HG02870 (cell line): ENCODE results near the gene PNLDC1.
A peak's percentile ranks its signal among the peaks of the same experiment; 100 is the strongest.

Experiments used
- ATAC-seq: cut with Tn5 transposase; IDR thresholded peaks from one replicate; pipeline ENCODE4 v1.9.1; 2021; ENCODE audit warnings: mild to moderate bottlenecking, moderate library complexity; ENCODE audit not compliant: unreplicated experiment

PNLDC1 gene, protein sequence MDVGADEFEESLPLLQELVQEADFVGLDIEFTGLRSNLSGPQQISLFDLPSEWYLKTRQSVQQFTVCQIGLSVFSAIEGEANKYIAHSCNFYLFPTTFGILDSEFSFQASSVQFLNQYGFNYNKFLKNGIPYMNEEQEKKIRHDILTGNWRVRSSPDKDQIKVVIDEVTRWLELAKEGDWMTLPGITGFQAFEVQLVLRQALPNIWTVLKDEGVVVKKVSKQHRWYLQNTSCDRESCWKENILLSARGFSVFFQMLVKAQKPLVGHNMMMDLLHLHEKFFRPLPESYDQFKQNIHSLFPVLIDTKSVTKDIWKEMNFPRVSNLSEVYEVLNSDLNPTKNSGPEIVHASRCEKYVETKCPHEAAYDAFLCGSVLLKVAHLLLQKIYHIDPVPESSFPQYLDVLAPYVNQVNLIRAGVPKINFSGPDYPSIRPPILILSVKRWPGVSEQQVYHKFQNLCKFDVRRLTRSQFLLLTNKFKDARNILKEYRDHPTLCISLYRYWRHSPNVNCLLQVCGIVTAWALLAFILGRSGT

DNA sequence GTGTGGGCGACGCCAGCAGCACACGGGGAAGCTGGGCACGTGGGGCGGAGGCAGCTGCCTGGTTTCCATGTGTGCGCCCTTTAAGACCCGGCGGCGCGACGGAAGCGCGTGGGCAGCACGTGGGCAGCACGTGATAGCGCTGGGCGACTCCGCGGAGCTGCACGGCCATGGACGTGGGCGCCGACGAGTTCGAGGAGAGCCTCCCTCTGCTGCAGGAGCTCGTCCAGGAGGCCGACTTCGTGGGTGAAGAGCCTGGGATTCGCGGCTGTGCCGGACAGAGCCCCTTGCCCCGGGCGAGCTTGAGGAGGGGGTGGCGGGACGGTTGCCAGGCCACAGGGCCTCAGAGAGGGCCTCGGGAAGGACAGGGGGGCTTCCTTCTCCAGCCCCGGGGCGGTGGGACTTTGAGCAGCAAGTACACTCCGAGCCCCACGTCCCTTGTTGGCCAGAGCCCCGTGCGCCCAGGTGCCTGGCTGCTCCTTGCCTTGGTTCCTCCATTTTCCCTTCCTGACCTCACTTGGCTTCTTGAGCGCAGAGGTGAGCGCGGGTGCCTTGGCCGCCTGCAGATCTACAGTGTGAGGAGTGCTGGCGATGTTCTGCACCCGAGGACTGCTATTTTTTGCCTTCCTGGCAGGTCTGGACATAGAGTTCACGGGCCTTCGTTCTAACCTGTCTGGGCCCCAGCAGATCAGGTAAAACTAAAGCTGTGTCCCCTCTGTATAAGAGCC is at the start of gene PNLDC1:
PNLDC1 (plus strand) TSS at position 136 of the 725 bp plus-strand sequence; CDS start at position 168, 32 bp downstream.
- no peak for ATAC-seq

DNA sequence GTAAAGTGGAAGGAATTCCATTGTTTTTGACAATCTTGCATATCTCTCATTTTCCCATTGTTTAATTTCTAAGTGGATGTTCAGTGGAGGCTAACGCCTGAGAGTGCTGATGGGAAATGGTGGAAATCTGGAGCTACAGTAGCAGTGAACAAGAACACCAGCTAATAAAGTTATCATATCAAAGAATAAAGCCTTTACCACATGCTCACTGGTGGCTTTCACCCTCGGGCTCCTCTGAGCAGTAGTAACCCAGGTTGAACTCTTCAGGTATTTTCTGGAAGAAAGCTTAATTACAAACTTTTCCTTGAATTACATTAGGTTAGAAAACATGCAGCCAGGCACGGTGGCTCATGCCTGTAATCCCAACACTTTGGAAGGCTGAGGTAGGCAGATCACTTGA is 48.6 kb upstream of the PNLDC1 start:
- no peak for ATAC-seq

DNA sequence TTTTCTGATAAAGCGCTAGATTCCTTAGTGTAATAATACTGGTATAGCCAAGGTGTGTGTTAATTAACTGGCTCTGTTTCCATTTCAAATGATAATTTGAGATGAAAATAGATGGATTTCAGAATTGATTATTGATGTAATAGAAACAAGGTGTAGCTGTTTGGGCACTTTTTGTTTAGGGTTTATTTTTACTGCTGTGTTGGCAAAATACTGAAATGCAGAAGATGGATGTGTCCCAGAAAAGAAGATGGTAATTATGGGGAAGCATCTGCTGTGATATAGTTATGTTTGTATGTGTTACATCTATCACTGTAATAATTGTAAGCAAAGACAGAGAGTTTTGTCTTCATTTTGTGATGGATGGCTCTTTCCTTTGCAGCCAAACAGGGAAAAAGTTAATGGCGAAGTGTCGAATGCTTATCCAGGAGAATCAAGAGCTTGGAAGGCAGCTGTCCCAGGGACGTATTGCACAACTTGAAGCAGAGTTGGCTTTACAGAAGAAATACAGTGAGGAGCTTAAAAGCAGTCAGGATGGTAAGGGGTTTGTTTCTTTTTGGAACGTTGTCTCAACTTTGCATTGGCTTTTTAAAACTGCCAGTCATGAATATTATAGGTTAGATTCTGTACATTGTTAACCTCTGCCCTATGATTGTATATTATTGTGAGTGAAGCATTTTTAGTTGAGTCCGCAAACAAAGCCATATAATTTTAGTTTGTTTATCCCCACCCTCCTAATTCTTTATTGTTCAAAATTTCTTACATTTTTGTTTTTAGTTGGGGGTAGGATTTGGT is 46.8 kb upstream of the PNLDC1 start:
- no peak for ATAC-seq

DNA sequence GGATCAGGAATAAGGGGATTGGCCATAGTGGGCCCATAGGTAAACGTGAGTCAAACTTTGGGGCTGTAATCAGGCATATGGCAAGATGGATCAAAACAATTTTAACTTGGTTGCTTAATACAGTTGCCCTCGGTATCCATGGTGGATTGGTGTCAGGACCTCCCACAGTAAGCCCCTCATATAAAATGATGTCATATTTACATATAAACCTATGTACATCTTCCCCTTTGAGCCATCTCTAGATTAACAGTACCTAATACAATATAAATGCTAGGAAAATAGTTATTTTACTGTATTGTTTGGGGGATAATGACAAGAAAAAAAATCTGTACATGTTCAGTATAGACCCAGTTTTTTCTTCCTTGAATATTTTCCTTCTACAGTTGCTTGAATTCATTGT is 45.7 kb upstream of the PNLDC1 start:
- no peak for ATAC-seq

DNA sequence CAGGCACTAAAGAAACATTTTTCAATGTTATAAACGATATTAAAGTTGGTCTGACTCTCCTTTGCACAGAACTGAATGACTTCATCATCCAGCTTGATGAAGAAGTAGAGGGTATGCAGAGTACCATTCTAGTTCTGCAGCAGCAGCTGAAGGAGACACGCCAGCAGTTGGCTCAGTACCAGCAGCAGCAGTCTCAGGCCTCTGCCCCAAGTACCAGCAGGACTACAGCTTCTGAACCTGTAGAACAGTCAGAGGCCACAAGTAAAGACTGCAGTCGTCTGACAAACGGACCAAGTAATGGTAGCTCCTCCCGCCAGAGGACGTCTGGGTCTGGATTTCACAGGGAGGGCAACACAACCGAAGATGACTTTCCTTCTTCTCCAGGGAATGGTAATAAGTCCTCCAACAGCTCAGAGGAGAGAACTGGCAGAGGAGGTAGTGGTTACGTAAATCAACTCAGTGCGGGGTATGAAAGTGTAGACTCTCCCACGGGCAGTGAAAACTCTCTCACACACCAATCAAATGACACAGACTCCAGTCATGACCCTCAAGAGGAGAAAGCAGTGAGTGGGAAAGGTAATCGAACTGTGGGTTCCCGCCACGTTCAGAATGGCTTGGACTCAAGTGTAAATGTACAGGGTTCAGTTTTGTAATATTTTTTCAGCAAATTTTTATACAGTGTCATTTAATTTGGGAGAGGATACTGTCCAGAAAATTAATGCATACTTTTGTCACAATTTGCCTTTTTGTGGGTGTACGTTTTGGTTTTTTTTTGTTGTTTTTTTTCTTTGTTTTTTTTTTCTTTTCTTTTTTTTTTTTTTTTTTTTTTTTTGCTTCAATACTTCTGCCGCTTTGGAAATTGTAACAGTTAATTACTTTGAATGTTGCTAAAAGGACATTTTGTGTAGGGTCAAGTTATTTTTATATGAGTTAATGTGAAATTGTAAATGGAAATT is 44.8 kb upstream of the PNLDC1 start:
- no peak for ATAC-seq

DNA sequence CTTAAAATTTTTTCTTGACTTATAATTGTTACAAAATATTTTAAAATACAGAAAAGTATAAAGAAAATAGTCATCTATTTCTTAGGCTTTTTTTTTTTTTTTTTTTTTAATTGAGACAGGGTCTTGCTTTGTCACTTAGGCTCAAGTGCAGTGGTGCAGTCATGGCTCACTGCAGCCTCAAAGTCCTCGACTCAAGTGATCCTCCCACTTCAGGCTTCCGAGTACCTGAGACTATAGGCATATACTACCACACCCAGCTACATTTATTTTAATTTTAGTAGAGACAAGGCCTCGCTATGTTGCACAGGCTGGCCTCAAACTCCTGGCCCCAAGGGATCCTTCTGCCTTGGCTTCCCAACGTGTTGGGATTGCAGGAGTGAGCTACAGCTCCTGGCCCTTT is 43.6 kb upstream of the PNLDC1 start:
- ATAC-seq: no peak

DNA sequence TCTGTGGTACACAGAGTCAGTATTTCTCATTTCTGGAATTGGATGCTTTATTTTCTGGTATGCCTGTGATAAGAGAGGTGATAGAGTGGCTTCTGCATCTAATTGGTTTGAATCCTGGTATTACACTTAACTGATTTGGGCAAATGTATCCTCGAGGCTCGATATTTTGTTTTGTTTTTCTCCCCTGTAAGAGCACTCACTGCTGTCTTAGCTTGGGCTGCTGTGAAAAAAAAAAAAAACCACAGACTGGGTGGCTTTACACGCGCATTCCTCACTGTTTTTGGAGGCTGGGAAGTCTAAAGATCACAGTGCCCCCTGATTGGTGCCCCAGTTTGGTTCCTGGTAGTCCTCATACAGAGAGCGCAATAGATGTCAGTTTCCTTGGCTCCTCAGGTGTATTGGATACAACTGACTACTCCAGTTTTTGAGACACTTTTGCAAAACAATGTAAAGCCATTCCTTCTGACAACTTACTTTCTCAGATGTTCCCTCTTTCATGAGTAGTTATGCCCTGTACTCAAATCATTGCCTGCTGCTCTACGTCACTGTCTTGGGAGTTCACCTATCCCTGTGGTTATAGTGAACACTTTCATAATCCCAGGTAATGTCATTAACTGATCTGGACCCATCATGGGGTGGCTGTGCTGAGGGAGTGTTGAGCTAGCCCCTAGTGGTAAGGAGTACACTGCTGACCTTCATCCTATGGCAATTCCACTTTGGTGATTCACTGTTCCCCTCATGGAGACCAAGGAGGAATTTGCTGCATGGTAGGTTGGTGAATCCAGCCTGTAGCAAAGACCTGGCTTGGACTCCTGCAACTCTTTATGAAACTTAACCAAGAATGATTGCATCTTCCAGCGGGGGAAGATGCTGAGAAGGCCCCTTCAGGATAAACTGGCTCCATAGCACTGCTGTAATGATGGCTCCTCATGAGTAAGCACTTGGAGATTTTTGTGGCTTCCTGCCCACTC is 41.8 kb upstream of the PNLDC1 start:
- ATAC-seq: no peak

DNA sequence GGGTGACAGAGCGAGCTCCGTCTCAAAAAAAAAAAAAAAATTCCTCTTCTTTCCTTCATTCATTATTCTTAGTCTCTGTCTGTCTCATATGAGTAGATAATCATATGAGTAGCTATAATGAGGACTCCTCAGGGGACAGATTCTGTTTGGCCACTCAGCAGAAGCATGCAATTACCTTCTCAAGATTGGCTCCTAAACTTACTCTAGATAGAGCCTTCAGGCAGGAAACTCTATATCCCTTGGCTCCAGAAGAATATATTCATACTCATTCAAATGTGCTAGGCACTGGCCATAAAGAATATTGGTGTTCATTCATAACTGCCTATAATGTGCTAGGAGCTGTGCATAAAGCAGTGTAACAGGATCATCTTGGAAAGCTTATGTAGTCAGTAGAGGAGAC is 40.4 kb upstream of the PNLDC1 start:
- ATAC-seq: no peak

DNA sequence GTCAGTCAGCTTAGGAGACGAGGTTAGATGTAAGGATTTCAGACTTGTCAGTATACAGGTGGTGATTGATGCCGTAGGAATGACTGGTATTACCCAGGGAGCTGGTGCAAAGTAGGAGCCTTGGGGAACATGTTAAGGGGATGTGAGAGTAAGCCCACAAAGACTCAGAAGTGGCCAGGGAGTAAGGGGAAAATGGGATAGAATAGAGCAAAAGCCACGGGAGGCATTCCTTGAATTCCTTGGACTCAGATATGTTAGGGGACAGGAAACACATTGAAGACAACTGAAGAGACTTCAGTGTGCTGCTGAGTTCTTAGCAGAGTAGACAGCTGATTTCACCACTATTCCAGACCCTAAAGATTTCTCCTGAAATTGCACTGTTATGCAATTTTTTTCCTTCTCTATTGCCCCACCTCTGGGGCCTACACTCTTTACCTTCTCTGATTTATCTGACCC is 39.4 kb upstream of the PNLDC1 start:
- no peak for ATAC-seq

DNA sequence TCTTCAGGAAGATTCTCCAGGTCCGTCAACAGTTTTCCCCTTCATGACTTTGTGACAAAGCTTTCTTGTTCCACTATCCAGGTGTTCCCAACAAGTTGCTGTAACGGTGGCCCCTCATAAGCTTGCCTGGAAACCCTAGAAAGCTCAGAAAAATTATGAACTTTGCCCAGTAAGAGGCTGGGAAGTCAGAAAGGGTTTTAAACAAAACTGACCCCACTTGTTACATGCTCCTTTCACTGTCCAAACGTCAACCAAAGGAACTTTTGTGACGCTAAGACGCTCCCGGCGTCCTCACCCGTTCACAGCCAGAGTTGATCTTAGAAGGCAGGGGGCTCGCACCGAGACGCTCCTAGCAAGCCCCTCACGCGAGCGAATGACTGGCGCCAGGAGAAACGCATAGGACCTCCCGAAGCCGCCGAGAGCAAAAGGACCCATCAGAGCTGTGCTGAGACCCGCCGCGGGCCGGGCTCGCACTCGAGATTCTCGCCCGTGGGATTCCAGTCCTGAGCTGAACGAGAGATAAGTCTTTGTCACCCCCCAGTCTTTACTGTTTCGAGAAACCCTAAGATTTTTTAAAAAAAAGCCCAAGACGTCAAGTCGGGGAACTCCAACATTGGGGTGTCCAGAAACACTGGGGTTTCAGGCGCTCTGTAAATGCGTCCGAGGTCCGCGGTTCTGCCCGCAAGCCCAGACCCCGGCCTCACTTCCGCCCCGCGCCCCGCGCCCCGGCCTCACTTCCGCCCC is 38.8 kb upstream of the PNLDC1 start:
- ATAC-seq: peak; percentile 1

DNA sequence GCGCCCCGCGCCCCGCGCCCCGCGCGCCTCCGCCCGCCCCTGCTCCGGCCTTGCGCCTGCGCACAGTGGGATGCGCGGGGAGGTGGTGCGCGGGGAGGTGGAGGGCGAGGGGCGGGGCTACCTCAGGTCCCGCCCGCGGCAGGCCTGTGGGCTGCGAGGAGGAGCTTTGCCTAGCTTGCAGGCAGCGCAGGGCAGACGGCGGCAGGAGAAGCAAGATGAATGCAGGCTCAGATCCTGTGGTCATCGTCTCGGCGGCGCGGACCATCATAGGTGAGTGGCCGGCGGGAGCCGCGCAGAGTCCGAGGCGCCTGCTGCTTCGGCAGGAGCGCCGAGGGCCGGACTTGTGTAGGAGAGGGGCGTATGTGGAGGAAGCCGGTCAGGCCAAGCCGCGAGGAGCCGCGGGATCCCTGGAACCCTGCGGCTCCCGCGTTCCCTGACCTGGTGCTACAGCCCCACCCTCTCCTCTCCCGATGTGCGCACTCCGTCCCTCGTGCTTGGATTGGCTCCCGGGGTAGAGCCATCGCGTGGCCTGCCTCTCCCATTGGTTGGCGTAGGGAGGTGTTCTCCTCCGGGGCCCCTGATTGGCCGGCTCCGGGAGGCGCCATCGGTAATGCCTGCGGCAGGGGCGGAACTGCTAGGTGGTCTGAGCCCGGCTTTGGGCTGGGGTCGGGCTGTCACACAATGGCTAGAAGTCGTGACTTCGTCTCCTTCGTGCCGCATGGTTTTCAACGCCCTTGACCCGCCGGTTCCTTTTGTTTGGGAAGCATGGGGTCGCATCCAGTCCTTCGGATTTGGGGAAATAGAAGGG is 38.0 kb upstream of the PNLDC1 start, which contains the start of gene ACAT2:
ACAT2 (plus strand) TSS at position 173 of the 808 bp plus-strand sequence; CDS start at position 216, 43 bp downstream.
- peak; percentile 97 for ATAC-seq

DNA sequence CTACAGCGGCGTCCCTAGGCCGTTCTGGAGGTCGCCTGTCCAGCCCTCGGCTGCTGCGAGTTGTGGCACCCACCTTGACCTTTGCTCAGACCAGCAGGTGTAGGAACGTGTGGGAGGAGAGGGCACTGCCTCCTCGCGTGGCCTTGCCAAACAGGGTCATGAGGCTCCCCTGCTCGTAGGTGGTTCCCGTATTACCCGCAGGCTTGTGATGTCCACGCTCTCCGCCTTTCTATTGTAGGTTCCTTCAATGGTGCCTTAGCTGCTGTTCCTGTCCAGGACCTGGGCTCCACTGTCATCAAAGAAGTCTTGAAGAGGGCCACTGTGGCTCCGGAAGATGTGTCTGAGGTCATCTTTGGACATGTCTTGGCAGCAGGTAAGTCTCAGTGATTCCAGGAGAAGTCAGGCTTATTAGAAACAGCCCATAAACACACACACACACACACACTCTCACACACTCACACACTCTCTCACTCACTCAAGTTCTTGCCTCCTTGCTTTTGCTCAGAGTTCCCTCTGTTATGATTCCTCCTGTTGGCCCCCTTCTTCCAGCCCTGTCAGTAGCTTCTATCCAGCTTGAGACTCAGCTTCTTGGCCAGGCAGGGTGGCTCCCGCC is 37.3 kb upstream of the PNLDC1 start:
- ATAC-seq: peak; percentile 15

DNA sequence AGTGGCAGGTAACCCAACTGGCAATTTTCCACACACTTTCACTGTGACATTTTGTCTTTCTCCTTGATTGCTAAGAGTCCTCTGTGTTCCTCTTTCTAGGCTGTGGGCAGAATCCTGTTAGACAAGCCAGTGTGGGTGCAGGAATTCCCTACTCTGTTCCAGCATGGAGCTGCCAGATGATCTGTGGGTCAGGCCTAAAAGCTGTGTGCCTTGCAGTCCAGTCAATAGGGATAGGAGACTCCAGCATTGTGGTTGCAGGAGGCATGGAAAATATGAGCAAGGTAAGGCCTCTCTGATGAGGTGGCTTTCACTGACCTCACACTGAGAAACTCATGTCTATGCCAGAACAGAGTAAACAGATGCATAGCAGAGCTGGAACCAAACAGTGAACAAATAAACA is 33.2 kb upstream of the PNLDC1 start:
- ATAC-seq: no peak

DNA sequence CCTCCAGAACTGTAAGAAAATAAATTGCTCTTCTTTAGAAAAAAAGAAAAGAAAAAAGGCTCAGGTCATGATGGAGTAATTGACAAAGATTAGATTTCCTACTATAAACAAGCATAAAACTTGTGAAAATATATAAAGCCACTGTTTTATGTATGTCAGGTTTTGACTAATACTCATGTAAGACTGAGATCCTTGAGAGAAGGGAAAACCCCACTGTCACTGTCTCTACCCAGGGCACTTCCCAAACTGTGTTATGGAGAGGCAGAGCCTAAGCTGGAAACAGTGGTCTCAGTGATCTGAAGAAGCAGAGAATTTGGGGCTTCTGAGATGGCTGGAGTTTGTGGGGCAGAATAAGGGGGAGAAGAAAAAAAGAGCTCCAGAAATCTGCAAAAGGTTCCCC is 30.6 kb upstream of the PNLDC1 start:
- ATAC-seq: no peak

DNA sequence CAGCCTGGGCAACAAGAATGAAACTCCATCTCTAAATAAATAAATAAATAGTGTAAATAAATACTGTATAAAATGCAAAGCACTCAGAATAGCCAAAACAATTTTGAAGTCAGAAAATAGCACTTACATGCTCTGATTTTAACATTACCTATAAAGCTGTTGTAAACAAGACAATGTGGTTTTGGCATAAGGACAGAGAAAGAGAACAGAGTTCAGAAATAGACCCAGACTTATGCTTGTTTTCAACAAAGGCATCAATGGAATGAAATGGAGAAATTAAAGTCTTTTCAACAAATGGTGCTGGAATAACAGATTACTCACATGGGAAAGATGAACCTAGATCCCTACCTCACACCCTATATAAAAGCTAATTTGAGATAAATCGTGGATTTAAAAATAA is 27.9 kb upstream of the PNLDC1 start:
- ATAC-seq: no peak

DNA sequence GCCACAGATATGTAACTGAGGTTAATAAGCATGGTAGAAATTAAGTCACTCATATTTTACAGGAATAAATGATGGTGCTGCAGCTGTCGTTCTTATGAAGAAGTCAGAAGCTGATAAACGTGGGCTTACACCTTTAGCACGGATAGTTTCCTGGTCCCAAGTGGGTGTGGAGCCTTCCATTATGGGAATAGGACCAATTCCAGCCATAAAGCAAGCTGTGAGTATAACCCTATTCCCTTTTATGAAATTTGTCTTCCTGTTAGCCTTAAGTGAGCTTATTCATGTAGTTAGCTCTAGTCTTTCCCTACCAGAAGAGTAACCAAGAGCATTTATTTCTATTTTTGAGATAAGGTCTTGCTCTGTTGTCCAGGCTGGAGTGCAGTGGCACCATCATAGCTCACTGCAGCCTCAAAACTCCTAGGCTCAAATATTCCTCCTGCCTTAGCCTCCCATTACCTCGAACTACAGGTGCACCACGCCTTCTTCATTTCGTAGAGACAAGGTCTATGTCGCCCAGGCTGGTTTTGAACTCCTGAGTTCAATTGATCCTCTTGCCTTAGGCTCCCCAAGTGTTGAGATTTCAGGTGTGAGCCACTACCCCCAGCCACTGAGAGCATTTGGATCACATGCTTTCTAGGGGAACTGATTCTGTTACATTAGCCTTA is 22.7 kb upstream of the PNLDC1 start:
- ATAC-seq: no peak
